GM19372 (cell line): Measurements from ENCODE around the gene RPN2.

ENCODE experiments used
- ATAC-seq: cut with Tn5 transposase; IDR thresholded peaks from one replicate; pipeline ENCODE4 v1.9.1; 2021; ENCODE audit warnings: mild to moderate bottlenecking, low read depth, moderate library complexity; ENCODE audit not compliant: unreplicated experiment

The RPN2 gene

DNA sequence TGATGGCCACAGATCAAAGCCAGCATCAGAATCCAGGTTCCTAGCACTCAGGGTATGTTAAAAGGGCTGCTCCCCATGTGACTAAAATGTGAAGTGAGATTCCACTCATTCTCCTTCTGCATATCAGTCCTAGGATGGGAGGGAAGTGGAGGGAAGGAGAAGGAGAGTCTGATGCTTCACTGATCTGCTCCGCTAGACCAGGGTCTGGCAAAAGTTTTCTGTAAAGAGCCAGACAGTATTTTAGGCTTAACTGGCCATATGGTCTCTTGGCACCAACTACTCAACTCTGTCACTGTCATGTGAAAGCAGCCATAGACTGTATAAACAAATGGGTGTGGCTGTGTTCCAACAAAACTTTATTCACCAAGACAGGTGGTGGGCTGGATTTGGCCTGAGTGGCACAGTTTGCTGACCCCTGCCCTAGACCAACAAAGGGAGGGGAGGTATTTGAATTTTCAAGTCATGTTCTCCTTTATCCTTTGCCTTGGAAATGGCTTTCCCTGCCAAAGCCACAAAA, 59.9 kb downstream of the RPN2 start:
- ATAC-seq = no peak

DNA sequence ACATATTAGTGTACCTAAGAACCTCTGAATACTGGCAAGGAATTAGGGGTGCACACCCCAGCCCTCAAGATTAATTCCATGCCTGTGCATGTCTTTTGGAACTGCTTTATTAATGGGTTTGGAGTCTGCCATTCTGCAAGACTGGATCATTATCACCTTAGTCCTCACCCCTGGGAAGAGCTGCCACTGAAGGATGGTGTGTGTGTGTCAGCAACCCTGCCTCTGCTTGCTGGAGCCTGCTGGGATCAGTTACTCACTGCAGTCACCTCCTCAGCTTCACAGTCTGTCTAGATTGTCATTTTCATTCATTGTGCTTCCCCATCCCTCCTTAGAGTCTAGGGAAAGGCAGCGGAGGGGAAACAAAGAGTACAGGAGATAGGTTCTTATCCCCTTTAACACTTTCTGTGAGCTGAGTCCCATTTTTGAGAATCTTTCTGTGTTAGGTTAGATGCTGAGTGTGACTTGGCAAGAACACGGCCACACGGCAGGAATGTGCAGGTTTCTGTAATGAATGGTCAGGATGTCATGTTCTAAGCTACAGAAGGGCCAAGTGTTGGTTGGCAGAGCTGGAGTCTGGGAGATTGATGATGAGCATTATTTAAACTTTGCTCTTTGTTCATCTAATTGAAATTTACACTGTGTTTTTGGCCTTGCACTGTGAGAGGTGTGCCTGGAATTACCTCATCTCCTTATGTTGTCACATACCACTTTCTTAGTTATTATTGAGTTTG, 61.4 kb downstream of the RPN2 start:
- no peak for ATAC-seq

DNA sequence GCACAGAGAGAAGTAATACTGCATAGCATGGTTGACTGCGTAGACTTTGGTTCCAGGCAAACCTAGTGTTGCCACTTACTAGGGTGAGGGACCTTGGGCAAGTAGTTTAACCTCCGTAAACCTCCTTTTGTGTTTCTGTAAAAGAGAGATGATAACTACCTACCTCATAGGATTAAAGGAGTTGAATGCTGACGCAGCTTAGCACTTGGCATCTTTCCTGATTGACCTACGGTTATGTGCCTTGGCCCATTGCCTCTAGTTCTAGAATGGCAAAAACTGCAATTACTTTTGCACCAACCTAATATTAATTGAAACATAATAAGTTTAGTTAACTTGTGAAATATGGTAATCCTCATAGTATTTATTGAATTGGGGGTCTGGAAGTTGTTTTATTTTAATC, 63.4 kb downstream of the RPN2 start:
- ATAC-seq = no peak

DNA sequence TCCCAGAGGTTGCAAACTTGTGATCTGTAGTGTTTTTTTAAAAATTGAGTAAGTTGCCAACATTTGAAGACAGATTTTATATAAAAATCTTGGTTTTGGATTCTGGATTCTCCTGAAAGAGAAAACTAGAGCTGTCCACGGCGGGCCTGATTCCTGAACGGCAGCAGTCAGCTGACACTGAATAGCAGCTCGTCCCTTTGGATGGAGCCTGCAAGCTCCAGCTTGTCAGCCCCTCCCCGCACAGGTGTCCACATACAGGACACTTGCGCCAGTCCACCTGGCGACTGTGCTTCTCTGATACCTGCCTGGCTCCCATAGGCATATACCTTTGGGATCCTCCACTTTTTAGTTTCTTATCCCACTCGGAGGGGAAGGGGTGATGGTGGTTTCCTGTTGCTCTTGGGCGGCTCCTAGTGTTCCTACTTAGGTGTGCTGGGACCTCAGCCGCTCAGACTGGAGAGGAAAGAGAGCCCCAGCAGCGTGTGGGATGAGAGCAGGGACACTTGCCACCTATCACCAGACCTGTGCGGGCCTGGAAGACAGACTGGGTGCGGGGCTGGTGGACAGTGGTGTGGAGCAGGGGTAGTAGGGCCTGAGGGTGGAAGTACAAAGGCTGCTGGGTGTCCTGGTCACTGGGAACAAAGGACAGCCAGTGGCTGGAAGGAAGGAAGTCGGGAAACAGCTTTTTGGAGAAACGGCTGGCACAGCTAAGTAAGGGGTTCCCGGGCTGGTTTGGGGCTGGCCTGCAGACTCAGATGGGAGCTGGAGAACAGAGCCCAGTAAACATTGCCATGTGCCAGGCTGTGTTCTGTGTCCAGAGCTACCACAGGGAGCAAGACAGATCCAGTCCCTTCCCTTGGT, 64.2 kb downstream of the RPN2 start:
- ATAC-seq = no peak

DNA sequence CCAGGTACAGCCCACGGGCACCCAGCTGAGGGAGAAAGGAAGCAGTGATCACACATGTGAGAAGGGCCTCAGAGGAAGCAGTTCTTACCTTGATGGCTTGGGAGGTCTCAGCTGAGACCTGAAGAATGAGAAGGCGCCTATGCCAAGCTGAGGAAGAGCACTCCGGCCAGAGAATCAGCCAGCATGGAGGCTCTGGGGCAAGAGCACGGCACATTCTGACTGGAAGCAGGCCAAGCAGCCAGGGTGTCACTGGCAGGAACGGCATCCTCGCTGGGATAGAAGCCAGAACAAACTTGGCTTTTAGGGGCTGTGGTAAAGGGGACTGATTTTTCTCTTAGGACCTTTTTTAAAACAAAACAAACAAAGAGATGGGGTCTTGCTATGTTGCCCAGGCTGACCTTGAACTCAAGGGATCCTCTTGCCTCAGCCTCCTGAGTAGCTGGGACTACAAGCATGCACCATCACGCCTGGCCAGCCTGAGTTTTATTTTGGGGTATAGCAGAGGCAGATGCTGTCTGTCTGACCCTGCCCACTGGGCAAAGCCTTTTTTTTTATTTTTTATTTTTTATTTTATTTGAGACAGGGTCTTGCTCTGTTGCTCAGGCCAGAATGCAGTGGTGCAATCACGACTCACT, 64.9 kb downstream of the RPN2 start:
- ATAC-seq = no peak

DNA sequence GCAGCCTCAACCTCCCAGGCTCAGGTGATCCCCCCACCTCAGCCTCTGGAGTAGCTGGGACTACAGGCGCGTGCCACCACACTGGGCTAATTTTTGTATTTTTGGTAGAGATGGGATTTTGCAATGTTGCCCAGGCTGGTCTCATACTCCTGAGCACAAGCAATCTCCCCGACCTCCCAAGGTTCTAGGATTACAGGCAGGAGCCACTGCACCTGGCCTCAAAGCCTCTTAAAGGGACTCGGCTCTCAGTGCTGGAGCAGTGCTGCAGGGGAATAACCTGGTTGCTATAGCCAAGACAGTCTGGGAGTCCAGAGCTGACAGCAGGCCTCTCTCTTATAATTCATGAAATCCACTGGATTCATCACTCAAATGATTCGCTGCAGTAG, 65.4 kb downstream of the RPN2 start:
- no peak for ATAC-seq

DNA sequence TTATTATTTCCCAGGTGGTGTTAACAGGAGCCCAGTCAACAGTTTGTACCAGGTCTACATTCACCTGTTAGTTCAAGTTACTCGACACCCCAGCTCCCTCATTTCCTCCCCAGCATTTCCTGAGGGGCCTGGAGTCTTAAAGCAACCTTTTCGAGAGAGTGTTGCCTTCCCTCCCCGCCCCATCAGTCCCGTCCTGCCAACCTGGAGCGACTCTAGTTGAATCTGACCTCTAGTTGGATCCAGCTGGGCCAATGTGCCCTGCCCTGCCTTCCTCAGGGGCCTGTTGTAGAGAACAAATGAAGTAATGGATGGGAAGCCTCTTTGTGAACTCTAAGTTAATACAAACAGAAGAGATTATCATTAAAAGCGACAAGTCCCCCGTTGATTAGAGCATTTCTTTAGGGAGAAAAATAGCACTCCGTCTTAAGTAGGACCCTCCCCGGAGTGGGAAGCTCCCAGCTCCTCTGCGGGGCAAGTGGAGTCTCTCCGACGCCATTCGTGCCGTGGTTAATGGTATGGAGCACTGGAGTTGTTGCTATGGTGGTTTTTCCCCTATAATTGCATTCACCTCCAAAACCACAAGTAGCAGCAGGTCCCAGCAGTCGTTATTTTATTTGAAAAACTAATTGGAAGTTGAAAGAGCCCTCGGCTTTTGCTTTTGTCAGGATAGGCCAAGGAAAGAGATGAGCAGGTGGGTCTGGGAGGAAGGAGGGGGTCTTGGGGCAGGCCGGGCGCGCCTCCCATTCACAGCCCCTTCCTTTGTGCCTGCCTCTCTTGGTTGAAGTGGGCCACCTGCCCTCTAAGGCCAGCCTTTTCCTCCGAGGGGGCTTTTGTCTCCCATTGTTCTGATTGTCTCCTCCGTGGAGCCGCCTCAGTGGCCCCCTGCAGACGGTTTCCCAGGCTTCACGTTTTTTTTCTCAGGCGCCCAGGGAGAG, 66.4 kb downstream of the RPN2 start:
- ATAC-seq = no peak

DNA sequence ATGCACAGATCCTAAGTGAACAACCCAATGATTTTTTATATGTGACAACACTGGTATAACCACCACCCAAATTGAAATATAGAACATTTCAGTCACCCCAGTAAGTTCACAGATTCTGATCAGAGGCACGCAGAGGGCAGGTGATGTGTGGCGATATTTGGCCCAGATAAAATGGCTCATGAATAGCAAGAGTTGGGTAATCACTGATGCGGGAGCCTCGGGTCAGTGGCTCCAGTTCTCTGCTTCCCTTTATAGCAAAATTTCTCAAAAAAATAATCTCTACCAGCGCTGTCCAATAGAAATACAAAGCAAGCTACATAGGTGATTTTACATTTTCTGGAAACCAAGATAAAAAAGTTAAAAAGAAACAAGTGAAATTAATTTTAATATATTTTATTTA, 67.6 kb downstream of the RPN2 start:
- no peak for ATAC-seq

DNA sequence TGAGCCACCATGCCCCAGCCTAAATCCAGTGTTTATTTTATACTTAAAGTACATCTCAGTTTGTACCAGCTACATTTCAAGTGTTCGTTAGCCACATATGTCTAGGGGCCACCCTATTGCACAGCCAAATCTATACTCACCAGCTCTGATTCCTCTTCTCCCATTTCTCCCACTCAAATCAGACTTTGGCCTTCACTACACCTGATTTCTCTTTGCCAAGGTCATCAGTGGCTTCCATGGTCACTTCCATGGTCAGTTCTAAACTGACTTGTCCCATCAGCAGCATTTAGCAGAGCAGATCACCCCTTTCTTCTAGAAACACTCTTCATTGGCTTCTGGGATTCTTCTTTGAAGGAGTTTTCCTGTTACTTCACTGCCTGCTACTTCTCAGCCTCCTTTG, 68.4 kb downstream of the RPN2 start:
- ATAC-seq = no peak

DNA sequence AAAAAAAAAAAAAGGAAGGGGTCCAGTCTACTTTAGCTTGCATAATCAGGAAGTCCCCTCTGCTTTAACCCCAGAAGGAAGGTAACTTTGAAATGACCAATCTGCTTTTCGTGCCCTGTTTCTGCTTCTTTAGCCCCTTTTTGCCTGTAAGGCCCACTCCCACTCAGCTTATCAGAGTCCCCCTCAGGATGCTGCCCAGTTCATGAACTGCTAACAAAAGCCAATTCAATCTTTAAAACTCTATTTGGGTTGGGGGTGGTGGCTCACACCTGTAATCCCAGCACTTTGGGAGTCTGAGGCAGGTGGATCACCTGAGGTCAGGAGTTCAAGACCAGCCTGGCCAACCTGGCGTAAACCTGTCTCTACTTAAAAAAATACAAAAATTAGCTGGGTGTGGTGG, 70.2 kb downstream of the RPN2 start:
- no peak for ATAC-seq

DNA sequence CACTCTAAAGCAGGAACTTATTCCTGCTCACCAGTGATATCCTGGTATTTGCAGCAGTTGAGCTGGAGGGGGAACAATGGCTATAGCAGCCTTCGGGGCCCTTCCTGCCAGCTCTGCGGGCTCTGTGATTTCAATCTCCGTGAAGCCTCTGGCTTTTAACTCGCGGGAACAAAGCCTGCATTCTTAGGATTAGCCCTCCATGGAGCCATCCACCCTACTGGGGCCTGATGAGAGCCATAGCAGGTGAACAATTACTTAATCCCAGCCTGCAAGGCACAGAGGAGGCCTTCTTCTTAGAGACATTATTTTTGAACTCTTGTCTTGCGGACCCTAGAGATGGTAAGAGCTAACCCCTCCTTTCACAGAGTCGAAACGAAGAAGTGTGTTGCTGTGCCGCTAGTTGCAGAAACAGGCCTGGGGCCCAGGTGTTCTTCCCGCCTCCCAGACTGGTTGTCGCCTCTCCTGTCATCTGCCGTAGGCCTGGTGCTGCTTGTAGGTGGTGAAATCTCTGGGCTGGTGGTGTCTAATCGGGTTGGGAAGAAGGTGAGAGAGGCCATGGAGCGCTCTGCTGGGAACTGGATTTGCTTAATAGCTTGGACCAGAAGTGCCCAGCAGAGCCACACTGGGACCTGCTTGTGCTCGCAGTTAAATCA, 72.8 kb downstream of the RPN2 start:
- ATAC-seq = no peak

DNA sequence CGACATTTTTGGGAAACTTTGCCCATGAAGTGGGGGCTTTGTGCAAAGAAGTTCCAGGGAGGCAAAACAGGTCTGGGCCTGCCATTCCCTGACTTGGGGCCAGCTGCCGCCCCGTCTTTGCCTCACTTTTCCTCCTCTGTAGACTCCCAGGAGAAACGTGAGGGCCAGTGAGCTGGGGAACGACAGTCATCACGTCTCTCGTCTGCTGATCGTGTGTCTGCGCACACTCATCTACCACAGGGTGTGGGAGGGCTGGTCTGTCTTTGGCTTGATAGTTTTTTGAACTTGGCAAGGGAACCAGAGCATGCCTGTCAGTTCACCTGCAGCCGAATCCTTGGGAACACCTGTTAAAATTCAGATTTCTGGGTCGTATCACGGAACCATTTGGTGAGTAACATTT, 74.0 kb downstream of the RPN2 start:
- no peak for ATAC-seq

DNA sequence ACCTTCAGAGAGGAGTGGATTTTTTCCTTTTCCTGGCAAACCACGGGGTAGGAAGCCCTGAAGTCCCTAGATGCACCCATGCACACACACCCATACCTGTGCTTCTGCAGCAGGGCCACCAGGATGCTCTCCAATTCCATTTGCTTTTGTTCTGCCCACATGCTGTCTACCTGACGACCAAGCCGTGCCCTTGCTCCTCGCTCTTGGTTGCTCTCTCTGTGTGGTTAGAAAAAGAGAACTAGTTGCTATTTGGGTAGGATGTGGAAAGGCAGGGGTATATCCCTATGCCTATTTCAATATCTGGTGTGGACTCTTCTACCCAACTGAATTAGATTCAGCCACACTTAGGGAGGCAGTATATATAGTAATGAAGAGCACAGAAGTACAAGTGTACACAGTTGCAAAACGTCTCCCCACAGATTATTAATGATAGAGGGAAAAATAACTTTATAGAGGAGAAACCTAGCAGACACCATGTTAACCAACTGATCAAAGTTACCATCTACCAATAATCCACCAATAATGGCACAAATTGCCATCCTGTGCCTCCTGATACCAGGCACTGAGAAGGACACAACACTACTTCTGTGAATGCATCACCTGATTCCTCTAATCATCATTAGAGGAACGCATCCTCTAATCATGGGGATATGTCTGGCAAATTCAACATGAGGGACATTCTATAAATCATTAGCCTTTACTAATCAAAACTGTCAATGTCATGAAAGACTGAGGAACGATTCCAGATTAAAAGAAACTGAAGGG, 75.2 kb downstream of the RPN2 start:
- ATAC-seq = no peak

DNA sequence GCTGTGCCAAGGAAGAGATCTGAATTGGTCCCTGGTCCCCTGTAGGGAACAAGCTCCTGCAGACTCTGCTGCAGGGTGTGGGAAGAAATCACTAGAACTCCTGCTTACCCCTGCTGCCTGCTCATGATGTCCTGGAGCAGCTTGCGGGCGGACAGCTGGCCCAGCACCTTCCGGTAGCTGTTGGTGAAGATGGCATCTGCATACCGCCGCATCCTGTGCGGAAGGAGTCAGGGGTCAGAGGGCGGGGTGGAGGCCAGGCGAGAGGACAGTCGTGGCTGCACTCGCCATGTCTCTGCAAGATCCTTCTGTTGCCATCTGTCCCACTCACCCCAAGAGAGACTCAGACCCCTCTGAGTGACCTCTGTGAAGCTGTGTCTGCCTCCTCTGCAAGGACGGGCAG, 77.2 kb downstream of the RPN2 start:
- no peak for ATAC-seq

DNA sequence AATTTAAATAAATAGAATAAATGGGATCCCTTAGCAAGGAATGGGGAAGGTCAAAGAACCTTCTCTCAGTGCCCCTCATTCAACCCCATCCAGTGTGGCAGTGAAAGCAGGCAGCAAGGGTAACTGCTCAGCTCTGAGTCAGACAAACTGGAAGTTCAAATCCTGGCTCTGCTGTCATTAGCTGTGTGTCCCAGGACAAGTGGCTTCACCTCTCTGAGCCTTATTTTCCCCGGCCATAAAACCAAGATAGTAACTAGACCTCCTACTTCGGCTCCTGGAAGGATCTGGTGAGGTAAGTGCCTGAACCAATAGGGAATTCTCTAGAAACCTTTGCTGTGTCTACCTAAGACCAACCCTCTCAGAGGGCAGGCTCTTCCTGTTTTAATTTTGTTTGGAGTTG, 78.4 kb downstream of the RPN2 start:
- no peak for ATAC-seq

DNA sequence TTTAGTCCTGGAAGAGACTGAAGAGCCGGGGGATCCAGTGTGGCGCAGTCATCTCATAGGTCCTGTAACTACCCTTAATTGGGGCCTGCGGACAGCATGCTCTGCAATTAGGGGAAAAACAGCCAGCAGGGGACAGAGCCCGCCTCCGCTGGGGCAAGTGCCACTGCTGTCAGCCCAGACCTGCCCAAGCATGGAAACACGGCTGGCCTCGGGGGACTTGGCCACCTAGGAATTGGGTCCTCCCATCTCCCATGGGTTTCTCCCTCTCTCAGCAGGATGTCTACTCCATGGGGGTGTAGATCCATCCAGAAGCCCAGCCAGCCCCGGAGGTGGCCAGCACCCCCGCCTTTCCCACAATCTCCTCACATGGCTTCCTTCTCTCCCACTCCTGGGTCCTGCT, 78.9 kb downstream of the RPN2 start:
- no peak for ATAC-seq

DNA sequence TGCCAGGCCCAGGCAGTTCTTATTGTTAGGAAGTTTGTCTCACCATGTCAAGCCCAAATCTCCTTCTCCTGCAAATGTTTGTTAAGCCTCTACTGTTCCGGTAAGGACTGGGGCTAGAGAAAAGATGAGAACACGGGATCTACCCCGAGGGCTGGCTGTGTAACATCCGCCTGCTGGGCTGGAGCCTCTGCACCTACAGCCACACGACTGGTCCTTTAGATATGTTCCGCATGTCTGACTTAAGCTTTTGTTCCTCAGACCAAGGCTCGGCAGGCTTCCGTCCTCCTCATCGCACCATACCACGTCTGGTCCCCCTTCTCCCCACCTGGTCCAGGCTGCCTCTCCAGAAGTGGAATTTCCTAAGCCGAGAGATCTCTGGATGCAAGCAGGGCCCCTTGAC, 79.9 kb downstream of the RPN2 start:
- no peak for ATAC-seq

DNA sequence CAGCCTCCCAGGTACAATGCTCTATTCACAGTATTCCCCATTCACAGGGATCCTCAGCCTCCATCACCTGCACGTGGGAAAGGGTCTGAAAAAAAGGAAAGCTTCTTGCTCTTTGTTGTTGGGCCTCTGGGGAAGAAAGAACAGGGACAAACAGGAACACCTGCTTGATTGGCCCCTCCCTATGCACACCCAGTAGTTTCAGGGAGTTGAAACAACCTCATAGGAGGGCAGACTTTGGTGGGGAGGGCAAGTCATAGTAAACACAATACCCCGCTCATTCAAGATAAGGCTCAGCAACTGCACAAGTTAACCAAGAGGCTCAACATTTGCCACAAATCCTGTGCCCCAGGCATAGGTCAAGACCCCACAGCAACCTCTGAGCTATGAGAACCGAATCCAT, 80.7 kb downstream of the RPN2 start:
- no peak for ATAC-seq

DNA sequence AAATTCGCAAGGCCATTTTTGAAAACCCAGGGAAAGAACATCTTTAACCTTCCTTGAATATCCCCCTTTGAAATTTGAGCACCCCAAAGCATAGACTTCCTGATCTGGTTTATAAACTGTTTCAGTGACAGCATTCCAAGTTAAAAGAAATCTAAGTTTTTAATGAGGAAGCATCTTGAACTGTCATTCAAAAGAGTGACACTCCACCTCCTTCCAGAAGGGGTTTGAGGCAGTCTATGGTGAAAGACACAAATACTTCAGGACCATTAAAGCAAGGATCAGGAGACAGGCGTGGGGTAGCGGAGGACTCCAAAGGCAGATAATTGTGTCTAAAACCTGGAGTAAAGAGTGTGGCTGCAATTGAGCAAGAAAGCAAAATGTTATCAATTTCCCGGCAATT, 81.8 kb downstream of the RPN2 start:
- no peak for ATAC-seq
